OCI-LY7 (cell line): ENCODE measurements around the gene ACSS1.

Source experiments
- CTCF ChIP-seq: fragments of 200-600 bp; sonication (generic); conservative IDR thresholded peaks from 2 replicates; pipeline ENCODE4 v1.5.1; 2014; ENCODE audit warnings: mild to moderate bottlenecking, antibody characterized with exemption, low read length, moderate library complexity, mixed read lengths
- EZH2phosphoT487 ChIP-seq: fragments of 200-600 bp; sonication (generic); IDR thresholded peaks from 2 replicates; pipeline ENCODE4 v1.6.1; 2018; ENCODE audit warnings: low read depth, borderline replicate concordance, mild to moderate bottlenecking, mixed run types, antibody characterized with exemption, low read length, moderate library complexity, mixed read lengths

GRCh38 chr20:25053255-25054031 lies 4.5 kb downstream of the ACSS1 start:
- TF ChIP-seq CTCF (no peak), EZH2phosphoT487 (no peak)
